HEK293 (cell line): ENCODE results near the gene CAMP.

Source experiments
- GLI2 ChIP-seq: fragments of 450-650 bp; formaldehyde crosslinking; IDR thresholded peaks from 2 replicates; pipeline ENCODE4; 2017; ENCODE audit warnings: missing biosample characterization, missing genetic modification characterization, low read depth, borderline replicate concordance
- PATZ1 ChIP-seq: fragments of 450-650 bp; formaldehyde crosslinking; IDR thresholded peaks from 2 replicates; pipeline ENCODE4 v1.5.1; 2016; ENCODE audit warnings: missing biosample characterization, missing genetic modification characterization
- SP3 ChIP-seq: fragments of 450-650 bp; formaldehyde crosslinking; IDR thresholded peaks from 2 replicates; pipeline ENCODE4 v1.5.1; 2016; ENCODE audit warnings: missing biosample characterization, missing genetic modification characterization
- ZBTB49 ChIP-seq: fragments of 450-650 bp; formaldehyde crosslinking; IDR thresholded peaks from 2 replicates; pipeline ENCODE4 v1.5.1; 2016; ENCODE audit warnings: missing biosample characterization, missing genetic modification characterization, low read depth
- ZFP3 ChIP-seq: fragments of 450-650 bp; formaldehyde crosslinking; IDR thresholded peaks from 2 replicates; pipeline ENCODE4 v1.5.1; 2016; ENCODE audit warnings: low read depth, missing biosample characterization, missing genetic modification characterization
- ZNF114 ChIP-seq: fragments of 450-650 bp; formaldehyde crosslinking; IDR thresholded peaks from 2 replicates; pipeline ENCODE4 v1.5.0; 2017; ENCODE audit warnings: missing biosample characterization, missing genetic modification characterization
- ZNF155 ChIP-seq: fragments of 450-650 bp; formaldehyde crosslinking; IDR thresholded peaks from 2 replicates; pipeline ENCODE4 v1.5.1; 2016; ENCODE audit warnings: missing biosample characterization, missing genetic modification characterization
- ZNF202 ChIP-seq: fragments of 450-650 bp; formaldehyde crosslinking; IDR thresholded peaks from 2 replicates; pipeline ENCODE4 v1.5.1; 2016; ENCODE audit warnings: missing biosample characterization, missing genetic modification characterization, borderline replicate concordance
- ZNF211 ChIP-seq: fragments of 450-650 bp; formaldehyde crosslinking; IDR thresholded peaks from 2 replicates; pipeline ENCODE4 v1.5.1; 2016; ENCODE audit warnings: low read depth, missing biosample characterization, missing genetic modification characterization
- ZNF292 ChIP-seq: fragments of 450-650 bp; formaldehyde crosslinking; IDR thresholded peaks from 2 replicates; pipeline ENCODE4 v1.5.1; 2016; ENCODE audit warnings: low read depth, missing biosample characterization, missing genetic modification characterization, borderline replicate concordance
- ZNF433 ChIP-seq: fragments of 450-650 bp; formaldehyde crosslinking; IDR thresholded peaks from 2 replicates; pipeline ENCODE4 v1.5.1; 2016; ENCODE audit warnings: missing biosample characterization, missing genetic modification characterization, low read depth
- ZNF48 ChIP-seq: fragments of 450-650 bp; formaldehyde crosslinking; IDR thresholded peaks from 2 replicates; pipeline ENCODE4 v1.5.1; 2016; ENCODE audit warnings: missing biosample characterization, missing genetic modification characterization
- ZNF521 ChIP-seq: fragments of 450-650 bp; formaldehyde crosslinking; IDR thresholded peaks from 2 replicates; pipeline ENCODE4 v1.5.1; 2017; ENCODE audit warnings: missing biosample characterization, mild to moderate bottlenecking, missing genetic modification characterization
- ZNF529 ChIP-seq: fragments of 450-650 bp; formaldehyde crosslinking; IDR thresholded peaks from 2 replicates; pipeline ENCODE4 v1.5.1; 2017; ENCODE audit warnings: missing genetic modification characterization, missing biosample characterization; ENCODE audit not compliant: insufficient replicate concordance
- ZNF549 ChIP-seq: fragments of 450-650 bp; IDR thresholded peaks from 2 replicates; pipeline ENCODE4 v1.5.1; 2018; ENCODE audit warnings: missing biosample characterization, missing genetic modification characterization, mild to moderate bottlenecking, inconsistent platforms, moderate library complexity
- ZNF585B ChIP-seq: fragments of 450-650 bp; formaldehyde crosslinking; IDR thresholded peaks from 2 replicates; pipeline ENCODE4 v1.5.1; 2016; ENCODE audit warnings: missing biosample characterization, missing genetic modification characterization
- ZNF600 ChIP-seq: fragments of 450-650 bp; formaldehyde crosslinking; IDR thresholded peaks from 2 replicates; pipeline ENCODE4 v1.5.1; 2016; ENCODE audit warnings: missing biosample characterization, missing genetic modification characterization
- ZNF610 ChIP-seq: fragments of 450-650 bp; formaldehyde crosslinking; IDR thresholded peaks from 2 replicates; pipeline ENCODE4 v1.5.1; 2016; ENCODE audit warnings: missing biosample characterization, missing genetic modification characterization, borderline replicate concordance
- ZNF623 ChIP-seq: fragments of 450-650 bp; formaldehyde crosslinking; IDR thresholded peaks from 2 replicates; pipeline ENCODE4 v1.5.1; 2016; ENCODE audit warnings: missing biosample characterization, missing genetic modification characterization
- ZNF639 ChIP-seq: fragments of 450-650 bp; formaldehyde crosslinking; IDR thresholded peaks from 2 replicates; pipeline ENCODE4 v1.5.1; 2016; ENCODE audit warnings: missing biosample characterization, missing genetic modification characterization
- ZNF664 ChIP-seq: fragments of 450-650 bp; formaldehyde crosslinking; IDR thresholded peaks from 2 replicates; pipeline ENCODE4 v1.5.1; 2016; ENCODE audit warnings: missing biosample characterization, missing genetic modification characterization
- TF ChIP-seq, protein P1 (sequence below): fragments of 450-650 bp; formaldehyde crosslinking; IDR thresholded peaks from 2 replicates; pipeline ENCODE4 v1.5.1; 2016; ENCODE audit warnings: missing biosample characterization, missing genetic modification characterization, borderline replicate concordance
- TF ChIP-seq, protein P2 (sequence below): fragments of 450-650 bp; formaldehyde crosslinking; IDR thresholded peaks from 2 replicates; pipeline ENCODE4 v1.5.1; 2016; ENCODE audit warnings: missing biosample characterization, missing genetic modification characterization
- TF ChIP-seq, protein P3 (sequence below): fragments of 450-650 bp; formaldehyde crosslinking; IDR thresholded peaks from 2 replicates; pipeline ENCODE4 v1.5.1; 2017; ENCODE audit warnings: missing biosample characterization, missing genetic modification characterization
- TF ChIP-seq, protein P4 (sequence below): fragments of 450-650 bp; formaldehyde crosslinking; conservative IDR thresholded peaks from 2 replicates; pipeline ENCODE4 v1.5.1; 2016; ENCODE audit warnings: low read depth, missing biosample characterization, missing genetic modification characterization

The CAMP gene

DNA sequence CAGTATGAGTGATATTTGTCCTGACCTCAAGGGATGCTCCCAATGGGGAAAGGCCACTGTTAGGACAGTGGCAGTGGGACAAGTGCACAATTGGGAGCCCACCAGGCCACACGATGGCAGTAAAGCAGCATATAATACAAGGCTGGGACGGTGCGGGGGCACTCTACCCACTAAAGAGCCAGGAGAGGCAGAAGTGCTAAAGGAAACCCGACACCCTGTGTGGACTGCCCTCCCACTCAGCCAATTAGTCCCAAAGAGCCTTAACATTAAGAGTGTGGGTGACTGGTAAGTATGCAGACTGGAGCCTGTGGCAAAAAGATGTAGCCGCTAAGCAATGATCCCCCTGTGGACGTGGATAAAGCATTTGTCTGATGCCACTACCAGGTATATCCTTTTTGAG lies 9.4 kb downstream of the CAMP start (continued):
- TF ChIP-seq ZNF114: no peak
- no peak for TF ChIP-seq ZNF610 (tag by site-specific recombination)
- TF ChIP-seq, protein P1, sequence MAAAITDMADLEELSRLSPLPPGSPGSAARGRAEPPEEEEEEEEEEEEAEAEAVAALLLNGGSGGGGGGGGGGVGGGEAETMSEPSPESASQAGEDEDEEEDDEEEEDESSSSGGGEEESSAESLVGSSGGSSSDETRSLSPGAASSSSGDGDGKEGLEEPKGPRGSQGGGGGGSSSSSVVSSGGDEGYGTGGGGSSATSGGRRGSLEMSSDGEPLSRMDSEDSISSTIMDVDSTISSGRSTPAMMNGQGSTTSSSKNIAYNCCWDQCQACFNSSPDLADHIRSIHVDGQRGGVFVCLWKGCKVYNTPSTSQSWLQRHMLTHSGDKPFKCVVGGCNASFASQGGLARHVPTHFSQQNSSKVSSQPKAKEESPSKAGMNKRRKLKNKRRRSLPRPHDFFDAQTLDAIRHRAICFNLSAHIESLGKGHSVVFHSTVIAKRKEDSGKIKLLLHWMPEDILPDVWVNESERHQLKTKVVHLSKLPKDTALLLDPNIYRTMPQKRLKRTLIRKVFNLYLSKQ: no peak
- TF ChIP-seq ZNF664 (tag by site-specific recombination): no peak
- no peak for TF ChIP-seq ZNF549 (tag by site-specific recombination)
- TF ChIP-seq ZNF292 (tag by site-specific recombination): no peak
- TF ChIP-seq ZNF521 (tag by site-specific recombination): no peak
- TF ChIP-seq ZNF211 (tag by site-specific recombination): no peak
- TF ChIP-seq ZNF600: peak; percentile 47; the same call in 1 of the 2 replicates
- no peak for TF ChIP-seq ZNF639 (tag by site-specific recombination)
- TF ChIP-seq PATZ1 (tag by site-specific recombination): peak; percentile 80
- TF ChIP-seq ZNF48: no peak
- no peak for TF ChIP-seq ZNF433 (tag by site-specific recombination)
- TF ChIP-seq ZNF529: no peak
- TF ChIP-seq, protein P2, sequence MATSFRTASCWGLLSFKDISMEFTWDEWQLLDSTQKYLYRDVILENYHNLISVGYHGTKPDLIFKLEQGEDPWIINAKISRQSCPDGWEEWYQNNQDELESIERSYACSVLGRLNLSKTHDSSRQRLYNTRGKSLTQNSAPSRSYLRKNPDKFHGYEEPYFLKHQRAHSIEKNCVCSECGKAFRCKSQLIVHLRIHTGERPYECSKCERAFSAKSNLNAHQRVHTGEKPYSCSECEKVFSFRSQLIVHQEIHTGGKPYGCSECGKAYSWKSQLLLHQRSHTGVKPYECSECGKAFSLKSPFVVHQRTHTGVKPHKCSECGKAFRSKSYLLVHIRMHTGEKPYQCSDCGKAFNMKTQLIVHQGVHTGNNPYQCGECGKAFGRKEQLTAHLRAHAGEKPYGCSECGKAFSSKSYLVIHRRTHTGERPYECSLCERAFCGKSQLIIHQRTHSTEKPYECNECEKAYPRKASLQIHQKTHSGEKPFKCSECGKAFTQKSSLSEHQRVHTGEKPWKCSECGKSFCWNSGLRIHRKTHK (tag by site-specific recombination): no peak
- TF ChIP-seq SP3 (tag by site-specific recombination): no peak
- no peak for TF ChIP-seq ZNF623 (tag by site-specific recombination)
- TF ChIP-seq, protein P3, sequence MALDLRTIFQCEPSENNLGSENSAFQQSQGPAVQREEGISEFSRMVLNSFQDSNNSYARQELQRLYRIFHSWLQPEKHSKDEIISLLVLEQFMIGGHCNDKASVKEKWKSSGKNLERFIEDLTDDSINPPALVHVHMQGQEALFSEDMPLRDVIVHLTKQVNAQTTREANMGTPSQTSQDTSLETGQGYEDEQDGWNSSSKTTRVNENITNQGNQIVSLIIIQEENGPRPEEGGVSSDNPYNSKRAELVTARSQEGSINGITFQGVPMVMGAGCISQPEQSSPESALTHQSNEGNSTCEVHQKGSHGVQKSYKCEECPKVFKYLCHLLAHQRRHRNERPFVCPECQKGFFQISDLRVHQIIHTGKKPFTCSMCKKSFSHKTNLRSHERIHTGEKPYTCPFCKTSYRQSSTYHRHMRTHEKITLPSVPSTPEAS (tag by site-specific recombination): no peak
- no peak for TF ChIP-seq ZNF155 (tag by site-specific recombination)
- no peak for TF ChIP-seq ZNF585B (tag by site-specific recombination)
- no peak for TF ChIP-seq ZNF202
- TF ChIP-seq ZBTB49 (tag by site-specific recombination): no peak
- no peak for TF ChIP-seq GLI2 (tag by site-specific recombination)
- no peak for TF ChIP-seq ZFP3 (tag by site-specific recombination)
- TF ChIP-seq, protein P4, sequence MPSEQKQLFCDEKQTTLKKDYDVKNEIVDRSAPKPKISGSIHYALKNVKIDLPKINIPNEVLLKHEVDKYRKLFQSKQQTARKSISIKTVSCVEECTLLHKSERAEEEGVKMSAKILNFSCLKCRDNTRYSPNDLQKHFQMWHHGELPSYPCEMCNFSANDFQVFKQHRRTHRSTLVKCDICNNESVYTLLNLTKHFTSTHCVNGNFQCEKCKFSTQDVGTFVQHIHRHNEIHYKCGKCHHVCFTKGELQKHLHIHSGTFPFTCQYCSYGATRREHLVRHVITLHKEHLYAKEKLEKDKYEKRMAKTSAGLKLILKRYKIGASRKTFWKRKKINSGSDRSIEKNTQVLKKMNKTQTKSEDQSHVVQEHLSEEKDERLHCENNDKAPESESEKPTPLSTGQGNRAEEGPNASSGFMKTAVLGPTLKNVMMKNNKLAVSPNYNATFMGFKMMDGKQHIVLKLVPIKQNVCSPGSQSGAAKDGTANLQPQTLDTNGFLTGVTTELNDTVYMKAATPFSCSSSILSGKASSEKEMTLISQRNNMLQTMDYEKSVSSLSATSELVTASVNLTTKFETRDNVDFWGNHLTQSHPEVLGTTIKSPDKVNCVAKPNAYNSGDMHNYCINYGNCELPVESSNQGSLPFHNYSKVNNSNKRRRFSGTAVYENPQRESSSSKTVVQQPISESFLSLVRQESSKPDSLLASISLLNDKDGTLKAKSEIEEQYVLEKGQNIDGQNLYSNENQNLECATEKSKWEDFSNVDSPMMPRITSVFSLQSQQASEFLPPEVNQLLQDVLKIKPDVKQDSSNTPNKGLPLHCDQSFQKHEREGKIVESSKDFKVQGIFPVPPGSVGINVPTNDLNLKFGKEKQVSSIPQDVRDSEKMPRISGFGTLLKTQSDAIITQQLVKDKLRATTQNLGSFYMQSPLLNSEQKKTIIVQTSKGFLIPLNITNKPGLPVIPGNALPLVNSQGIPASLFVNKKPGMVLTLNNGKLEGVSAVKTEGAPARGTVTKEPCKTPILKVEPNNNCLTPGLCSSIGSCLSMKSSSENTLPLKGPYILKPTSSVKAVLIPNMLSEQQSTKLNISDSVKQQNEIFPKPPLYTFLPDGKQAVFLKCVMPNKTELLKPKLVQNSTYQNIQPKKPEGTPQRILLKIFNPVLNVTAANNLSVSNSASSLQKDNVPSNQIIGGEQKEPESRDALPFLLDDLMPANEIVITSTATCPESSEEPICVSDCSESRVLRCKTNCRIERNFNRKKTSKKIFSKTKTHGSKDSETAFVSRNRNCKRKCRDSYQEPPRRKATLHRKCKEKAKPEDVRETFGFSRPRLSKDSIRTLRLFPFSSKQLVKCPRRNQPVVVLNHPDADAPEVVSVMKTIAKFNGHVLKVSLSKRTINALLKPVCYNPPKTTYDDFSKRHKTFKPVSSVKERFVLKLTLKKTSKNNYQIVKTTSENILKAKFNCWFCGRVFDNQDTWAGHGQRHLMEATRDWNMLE (tag by site-specific recombination): peak; percentile 27; the same call in 1 of the 2 replicates
